GM13976 (cell line): ENCODE measurements around the gene TMA7.

Source experiments
- DNase-seq: peaks from one replicate; pipeline ENCODE4 v3.0.0; 2012; ENCODE audit warnings: low spot score
- in situ Hi-C: fragments of 300-500 bp; cut with MboI; formaldehyde crosslinking; loops from one replicate; pipeline ENCODE4 v1.12.0; 2022; ENCODE audit warnings: low sequenced_read_pairs, mixed read lengths, inconsistent platforms; ENCODE audit not compliant: unreplicated experiment
- TF ChIP-seq, protein P1 (sequence below): IDR thresholded peaks from 2 replicates; pipeline ENCODE4 v1.5.1; 2012; ENCODE audit warnings: borderline replicate concordance, mild to moderate bottlenecking; ENCODE audit not compliant: insufficient read depth; ENCODE audit errors: extremely low read depth, missing control alignments, control extremely low read depth

Gene TMA7

DNA sequence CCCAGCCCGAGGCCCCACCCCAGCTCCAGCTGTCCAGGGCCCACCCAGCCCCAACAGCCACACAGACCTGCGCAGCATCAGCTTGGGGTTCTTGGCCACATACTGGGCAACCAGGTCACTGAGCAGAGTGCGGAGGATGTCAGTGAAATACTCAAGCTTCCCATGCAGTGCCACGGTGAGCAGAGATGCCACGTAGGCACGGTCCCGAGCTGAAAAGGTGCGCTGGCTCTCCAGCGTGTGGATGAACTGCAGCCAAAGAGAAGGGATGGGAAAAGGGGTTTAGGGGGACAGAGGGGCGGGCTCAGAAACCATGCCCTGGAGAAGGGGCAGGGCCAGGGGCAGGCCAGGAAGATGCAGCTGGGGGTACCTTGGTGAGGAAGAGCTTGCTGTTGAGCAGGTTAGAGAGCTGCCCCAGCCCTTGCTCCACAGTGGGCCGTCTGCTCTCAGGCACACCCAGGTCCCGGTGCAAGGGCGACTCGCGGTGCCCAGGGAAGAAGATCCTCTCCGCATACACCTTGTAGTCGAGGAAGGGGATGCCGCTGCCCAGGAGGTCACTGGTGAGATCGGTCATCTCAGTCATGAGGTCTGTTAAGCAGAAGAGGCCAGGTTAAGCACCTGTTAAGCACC, 27.6 kb upstream of the TMA7 start:
- TF ChIP-seq, protein P1, sequence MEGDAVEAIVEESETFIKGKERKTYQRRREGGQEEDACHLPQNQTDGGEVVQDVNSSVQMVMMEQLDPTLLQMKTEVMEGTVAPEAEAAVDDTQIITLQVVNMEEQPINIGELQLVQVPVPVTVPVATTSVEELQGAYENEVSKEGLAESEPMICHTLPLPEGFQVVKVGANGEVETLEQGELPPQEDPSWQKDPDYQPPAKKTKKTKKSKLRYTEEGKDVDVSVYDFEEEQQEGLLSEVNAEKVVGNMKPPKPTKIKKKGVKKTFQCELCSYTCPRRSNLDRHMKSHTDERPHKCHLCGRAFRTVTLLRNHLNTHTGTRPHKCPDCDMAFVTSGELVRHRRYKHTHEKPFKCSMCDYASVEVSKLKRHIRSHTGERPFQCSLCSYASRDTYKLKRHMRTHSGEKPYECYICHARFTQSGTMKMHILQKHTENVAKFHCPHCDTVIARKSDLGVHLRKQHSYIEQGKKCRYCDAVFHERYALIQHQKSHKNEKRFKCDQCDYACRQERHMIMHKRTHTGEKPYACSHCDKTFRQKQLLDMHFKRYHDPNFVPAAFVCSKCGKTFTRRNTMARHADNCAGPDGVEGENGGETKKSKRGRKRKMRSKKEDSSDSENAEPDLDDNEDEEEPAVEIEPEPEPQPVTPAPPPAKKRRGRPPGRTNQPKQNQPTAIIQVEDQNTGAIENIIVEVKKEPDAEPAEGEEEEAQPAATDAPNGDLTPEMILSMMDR = no peak
- no peak for DNase-seq
- in situ Hi-C loops = no loop called here

DNA sequence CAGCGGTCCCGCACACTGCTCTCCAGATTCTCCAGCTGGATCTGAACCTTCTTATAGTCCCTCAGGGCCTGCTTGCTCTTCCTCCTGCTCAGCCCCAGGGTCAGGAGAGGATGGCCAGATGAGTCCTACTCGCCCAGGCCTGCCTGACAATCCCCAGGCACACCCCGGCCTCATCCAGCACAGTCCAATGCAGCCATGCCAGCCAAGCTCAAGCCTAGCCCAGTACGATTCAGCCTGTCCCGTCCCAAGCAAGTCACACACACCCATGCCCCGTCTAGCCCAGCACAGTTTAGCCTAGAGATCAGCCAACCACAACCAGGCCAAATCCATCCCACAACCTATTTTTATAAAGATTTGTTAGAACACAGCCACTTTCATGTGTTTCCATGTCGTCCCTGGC, 27.0 kb upstream of the TMA7 start:
- TF ChIP-seq, protein P1 = no peak
- no peak for DNase-seq
- in situ Hi-C loops = no loop called here

DNA sequence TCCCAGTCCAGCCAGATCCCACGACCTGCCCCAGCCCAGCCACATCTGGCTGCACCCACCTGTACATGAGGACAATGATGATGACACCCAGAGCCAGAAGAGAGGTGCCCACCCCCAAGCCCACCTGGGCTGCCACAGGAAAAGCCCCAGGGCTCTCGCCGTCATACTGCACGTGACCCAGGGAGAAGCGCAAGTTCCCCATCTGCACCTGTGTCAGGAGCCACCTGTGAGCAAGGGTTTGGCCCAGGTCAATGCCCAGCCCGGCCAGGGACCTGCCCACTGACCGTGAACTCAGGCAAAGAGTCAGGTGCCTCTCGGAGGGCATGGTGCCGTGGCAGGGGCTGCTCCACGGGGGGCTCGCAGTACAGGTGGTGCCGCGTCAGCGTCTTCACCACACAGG, 26.4 kb upstream of the TMA7 start:
- in situ Hi-C loops = no loop called here
- TF ChIP-seq, protein P1 = no peak
- DNase-seq = no peak

DNA sequence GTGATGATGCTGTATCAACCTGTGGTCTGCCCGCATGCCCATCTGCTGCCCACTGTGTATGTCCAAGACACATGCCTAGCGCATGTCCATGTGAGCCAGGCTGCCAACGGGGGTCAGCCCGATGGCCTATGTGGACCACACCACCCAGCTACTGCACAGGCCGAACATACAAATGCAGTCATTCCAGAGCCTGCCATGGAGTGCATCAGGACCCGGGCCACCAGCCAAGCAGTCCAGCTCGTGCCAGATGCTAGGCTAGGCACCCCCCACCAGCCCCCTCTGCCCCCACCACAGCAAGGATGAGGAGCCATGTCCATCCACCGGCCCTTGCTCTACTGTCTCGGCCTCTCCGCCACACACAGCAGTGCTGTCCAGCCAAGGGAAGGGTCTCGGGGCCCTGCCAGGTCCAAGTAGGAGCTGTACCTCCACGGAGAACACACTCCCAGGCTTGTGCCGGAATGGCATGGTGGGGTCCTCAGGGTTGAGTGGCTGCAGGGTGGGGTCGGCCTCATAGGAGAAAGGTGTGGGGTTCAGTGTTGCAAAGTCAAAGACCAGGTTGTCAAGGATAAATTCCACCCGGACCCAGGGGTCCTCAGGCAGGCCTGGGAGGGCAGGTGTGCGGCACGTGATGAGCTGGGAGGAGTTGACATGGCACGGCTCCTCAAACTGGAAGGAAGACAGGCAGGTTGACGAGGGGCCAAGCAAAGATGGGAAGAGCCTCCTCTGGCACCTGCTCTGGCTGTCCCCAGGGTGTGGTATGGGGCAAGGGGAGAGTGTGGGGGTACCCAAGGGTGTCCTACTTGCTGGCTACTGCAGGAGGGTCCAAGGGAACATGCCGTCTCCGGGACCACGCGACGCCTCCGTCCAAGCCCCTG, 25.4 kb upstream of the TMA7 start:
- TF ChIP-seq, protein P1 = no peak
- no peak for DNase-seq
- in situ Hi-C loops = no loop called here

DNA sequence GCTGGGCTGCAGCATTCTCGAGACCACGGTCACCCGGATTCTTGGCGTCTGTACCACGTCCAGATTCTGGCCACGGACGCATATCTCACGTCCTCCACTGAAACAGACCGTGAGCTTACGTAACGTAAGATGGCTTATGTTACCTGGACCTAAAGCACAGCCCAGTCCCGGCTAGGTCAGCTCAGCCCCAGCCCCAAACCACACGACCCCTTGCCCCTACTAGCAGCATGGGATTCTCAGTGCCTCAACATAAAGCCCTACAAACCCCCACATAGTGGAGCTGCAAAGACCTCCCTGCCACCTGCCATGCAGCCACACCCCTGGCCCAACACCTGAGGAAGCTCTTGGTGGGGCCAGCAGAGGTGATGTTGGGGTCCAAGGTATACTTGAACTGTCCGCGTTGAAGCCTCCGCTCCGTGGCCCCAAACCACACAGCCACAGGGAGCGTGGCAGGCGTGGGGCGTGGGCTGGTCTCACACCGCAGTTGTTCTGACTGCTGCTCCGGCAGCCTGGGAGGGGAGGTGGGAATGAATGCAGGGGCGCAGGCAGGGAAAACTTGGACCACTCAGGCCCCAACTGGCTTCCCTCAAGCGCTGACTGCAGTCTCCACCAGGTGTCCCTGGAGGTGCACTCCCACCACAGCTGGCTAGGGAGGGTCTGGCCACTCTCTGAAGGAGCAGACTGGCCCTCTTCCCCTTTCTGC, 24.7 kb upstream of the TMA7 start:
- in situ Hi-C loops = no loop called here
- no peak for DNase-seq
- TF ChIP-seq, protein P1 = no peak

DNA sequence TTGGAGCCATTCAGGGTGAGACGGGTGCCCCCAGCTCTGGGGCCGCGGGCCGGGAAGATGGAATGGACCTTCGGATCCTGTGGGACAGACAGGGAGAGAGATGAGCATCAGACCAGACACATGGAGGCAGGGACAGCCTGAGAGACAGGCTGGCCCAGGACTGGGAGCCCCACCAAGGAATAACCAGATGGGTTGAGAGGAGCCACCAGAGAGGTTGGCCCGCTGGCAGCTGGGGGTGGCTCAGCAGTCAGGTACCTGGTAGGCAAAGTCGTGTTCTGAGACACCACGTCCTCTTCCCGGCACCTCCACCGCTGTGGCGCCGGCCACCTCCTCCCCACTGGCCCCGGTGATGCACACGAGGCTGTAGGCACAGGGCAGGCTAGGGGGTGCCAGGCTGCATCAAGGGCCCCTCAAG, 24.0 kb upstream of the TMA7 start:
- in situ Hi-C loops = no loop called here
- TF ChIP-seq, protein P1 = no peak
- DNase-seq = no peak
